ENCODE results near the gene LEP. TPM values are rescaled to one million over a fixed set of nuclear protein-coding genes. Genes with fewer than 3 reads are reported as not detected.
"Not testable (repeated sequence)": the region's sequence is repeated elsewhere in the genome, so short reads cannot be mapped to it uniquely, and the experiment has no call there.

Gene LEP
- total RNA-seq, 2 experiments from 2014 or later = not detected

DNA sequence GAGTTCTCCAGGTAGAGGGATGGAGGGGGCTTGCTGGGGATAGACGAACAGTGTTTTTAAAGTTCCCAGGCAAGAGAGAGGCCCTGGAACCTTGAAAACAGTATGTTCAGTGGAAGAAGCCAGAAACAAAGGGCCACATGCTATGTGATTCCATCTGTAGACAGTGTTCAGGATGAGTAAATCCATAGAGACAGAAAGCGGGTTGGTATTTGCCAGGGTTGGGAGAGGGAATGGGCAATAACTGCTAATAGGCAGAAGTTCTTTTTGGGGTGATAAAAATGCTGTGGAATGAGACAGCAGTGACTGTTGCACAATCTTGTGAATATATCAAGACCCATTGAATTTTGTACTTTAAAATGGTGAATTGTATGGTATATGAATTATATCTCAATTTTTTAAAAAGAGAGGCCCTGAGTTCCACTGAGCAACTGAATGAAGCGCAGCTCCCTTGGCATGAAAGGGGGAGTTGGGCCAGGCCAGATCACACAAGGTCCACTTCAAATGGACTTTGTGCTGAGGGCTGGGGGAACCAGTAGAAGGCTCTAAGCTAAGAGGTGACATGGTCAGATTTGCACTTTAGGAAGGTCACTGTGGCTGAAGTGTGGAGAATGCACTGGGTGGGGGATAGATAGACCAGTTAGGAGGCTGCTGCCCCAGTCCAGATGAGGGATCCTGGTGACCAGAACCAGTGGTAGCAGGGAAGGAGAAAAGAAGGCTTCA lies 34.0 kb downstream of the LEP start:
- H3K27ac Mint-ChIP-seq = no peak overlapping the region
- DNase-seq = no peak
- H3K4me3 Mint-ChIP-seq = no peak overlapping the region
- peaks cover 5% of the 10 kb centered on the region for H3K36me3 Mint-ChIP-seq (ENCODE audit: low read depth)
- ChIA-PET CTCF (no interaction called here), POLR2A (no interaction called here)
- no peaks in the 10 kb centered on the region for H3K4me1 Mint-ChIP-seq
- peaks cover 5% of the 10 kb centered on the region for H3K9me3 Mint-ChIP-seq
- peaks cover 20% of the 10 kb centered on the region for H3K27me3 Mint-ChIP-seq

DNA sequence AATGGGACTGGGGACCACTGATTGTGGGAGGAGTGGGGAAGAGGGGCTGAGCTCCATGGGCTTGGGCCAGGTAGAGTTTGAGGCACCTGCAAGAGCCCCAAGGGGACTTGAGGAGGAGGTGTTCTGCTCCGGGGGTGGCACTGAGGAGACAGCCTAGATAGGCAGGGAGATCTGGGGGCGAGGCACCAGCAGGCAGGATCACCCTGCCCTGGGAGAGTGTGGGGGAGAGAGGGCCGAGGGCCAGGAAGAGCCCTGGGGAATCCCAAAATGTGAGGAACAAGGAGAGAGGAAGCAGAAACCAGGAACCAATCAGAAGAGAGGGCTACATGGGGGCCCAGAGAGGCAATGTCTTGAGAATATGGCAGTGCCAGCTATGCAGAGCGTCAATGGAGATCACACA lies 34.6 kb downstream of the LEP start:
- DNase-seq = no peak
- Mint-ChIP-seq H3K27me3 (peaks cover 20% of the 10 kb centered on the region), H3K36me3 (ENCODE audit: low read depth) (peaks cover 6% of the 10 kb centered on the region), H3K4me1 (no peaks in the 10 kb centered on the region), H3K27ac (no peak overlapping the region), H3K4me3 (no peak overlapping the region), H3K9me3 (peaks cover 8% of the 10 kb centered on the region)
- POLR2A ChIA-PET = no interaction called here
- CTCF ChIA-PET = no interaction called here

DNA sequence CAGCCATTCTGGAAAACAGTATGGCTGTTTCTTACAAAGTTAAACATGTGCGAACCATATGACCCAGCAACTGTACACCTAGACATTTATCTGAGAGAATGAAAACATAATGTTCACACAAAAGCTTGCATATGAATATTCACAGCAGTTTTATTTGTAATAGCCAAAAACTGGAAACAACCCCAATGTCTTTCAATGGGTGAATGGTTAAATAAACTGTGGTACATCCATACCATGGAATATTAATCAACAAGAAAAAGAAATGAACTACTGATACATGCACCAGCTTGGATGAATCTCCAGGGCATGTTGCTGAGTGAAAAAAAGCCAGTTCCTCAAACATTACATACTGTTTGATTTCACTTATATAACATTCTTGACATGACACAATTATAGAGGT lies 37.3 kb downstream of the LEP start:
- Mint-ChIP-seq H3K4me1 (no peaks in the 10 kb centered on the region), H3K27me3 (peaks cover 6% of the 10 kb centered on the region), H3K27ac (no peak overlapping the region), H3K4me3 (no peak overlapping the region), H3K36me3 (ENCODE audit: low read depth) (peaks cover 11% of the 10 kb centered on the region), H3K9me3 (peaks cover 12% of the 10 kb centered on the region)
- no peak for DNase-seq
- ChIA-PET POLR2A (no interaction called here), CTCF (no interaction called here)

DNA sequence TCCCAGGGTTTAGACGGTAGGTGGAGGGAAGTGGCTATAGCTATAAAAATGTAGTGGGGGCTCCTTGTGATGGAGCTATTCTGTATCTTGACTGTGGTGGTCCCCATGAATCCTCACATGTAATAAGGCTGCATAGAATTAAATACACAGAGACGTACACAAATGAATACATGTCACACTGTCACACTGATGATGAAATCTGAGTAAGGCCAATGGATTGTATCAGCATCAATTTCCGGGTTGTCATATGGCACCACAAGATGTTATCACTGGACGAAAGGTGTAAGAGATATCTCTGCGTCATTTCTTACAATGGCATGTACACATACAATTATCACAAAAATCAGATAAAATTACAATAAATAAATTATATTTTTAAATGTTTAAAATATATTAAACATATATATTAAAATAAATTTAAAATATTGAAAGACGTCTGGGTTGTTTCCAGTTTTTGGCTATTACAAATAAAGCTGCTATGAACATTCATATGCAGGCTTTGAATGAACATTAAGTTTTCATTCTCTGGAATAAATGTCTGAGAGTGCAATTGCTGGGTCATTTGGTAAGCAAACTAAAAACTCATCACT lies 38.1 kb downstream of the LEP start:
- DNase-seq = no peak
- H3K27me3 Mint-ChIP-seq = peaks cover 4% of the 10 kb centered on the region
- H3K4me3 Mint-ChIP-seq = no peak overlapping the region
- peaks cover 11% of the 10 kb centered on the region for H3K36me3 Mint-ChIP-seq (ENCODE audit: low read depth)
- ChIA-PET CTCF (no interaction called here), POLR2A (no interaction called here)
- H3K4me1 Mint-ChIP-seq = no peaks in the 10 kb centered on the region
- H3K9me3 Mint-ChIP-seq = peaks cover 12% of the 10 kb centered on the region
- no peak overlapping the region for H3K27ac Mint-ChIP-seq

DNA sequence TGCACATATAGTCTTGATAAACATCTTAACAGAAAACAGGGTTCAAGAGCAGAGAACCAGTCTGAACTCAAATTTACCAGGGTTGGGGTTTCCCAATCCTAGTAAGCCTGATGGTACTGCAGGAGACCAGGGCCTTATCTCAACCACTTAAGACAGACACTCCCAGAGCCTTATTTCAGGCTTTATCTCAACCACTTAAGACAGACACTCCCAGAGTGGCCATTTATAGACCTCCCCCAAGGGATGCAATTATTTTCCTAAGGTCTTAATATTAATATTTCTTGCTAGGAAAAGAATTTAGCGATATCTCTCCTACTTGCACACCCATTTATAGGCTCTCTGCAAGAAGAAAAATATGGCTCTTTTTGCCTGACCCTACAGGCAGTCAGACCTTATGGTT lies 39.4 kb downstream of the LEP start:
- CTCF ChIA-PET, H3K4me3 Mint-ChIP-seq, POLR2A ChIA-PET, H3K27ac Mint-ChIP-seq, DNase-seq, H3K27me3 Mint-ChIP-seq, H3K4me1 Mint-ChIP-seq: not testable (repeated sequence)
- peaks cover 14% of the 10 kb centered on the region for H3K36me3 Mint-ChIP-seq (ENCODE audit: low read depth)
- H3K9me3 Mint-ChIP-seq = peaks cover 12% of the 10 kb centered on the region

DNA sequence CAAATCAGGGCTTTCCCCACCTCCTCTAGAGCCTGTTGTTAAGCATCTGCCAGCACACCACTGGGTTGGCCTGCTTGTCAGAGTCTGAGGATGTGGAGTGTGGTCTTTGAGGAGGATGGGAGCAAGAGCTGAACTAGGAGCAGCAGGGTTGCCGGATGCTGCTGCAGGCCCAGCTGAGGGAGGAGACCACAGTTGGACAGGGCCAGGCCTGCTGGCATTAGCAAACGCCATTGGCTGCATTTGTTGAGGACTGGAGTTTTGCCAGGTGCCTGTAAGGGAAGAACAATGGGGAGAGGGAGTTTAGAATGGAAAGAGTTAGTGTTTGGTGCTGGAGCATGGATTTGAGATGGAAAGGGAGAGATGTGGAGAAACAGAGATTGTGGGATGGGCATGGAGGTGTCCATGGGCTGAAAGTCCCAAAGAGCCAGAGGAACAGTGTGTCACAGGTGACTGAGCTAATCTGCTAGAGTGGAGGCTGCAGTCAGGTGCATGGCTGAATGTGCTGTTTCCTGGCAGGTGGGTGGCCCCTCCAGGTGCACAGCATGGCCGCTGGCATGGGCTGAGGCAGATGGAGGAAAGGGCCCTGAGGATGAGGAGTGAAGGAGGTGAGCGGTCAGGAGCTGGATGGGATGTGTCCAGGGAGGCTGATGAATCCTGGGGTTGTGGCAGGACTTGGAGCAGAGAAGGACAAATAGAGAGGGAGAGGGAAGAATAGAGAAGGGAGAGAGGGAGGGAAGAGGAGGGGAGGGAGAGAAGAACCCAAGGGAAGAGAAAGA lies 40.7 kb downstream of the LEP start:
- Mint-ChIP-seq H3K27me3 (no peaks in the 10 kb centered on the region), H3K27ac (no peak overlapping the region), H3K9me3 (peaks cover 12% of the 10 kb centered on the region), H3K36me3 (ENCODE audit: low read depth) (peaks cover 14% of the 10 kb centered on the region), H3K4me3 (no peak overlapping the region), H3K4me1 (no peaks in the 10 kb centered on the region)
- no peak for DNase-seq
- POLR2A ChIA-PET = no interaction called here
- CTCF ChIA-PET = no interaction called here

DNA sequence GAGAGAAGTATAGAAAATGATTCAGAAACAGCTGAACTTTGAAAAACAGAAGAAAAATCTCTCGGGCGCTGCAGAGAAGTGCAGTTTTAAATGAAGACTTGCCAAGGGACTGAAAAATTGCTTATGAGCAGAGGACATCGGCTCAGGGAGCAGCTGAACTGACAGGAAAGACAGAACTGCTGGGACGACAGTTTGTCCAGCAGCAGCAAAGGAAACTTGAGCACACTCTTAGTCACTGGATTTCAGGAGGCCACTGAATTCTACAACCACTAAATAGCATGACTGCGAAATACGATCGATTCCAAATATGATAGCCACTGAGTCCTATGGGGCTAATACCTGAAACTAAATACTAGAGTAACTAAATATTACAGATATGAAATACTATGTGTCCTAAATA lies 43.0 kb downstream of the LEP start:
- Mint-ChIP-seq H3K36me3 (ENCODE audit: low read depth) (peaks cover 14% of the 10 kb centered on the region), H3K27ac (no peak overlapping the region), H3K27me3 (no peaks in the 10 kb centered on the region), H3K4me1 (no peaks in the 10 kb centered on the region), H3K9me3 (peaks cover 12% of the 10 kb centered on the region), H3K4me3 (no peak overlapping the region)
- ChIA-PET POLR2A (no interaction called here), CTCF (no interaction called here)
- DNase-seq = no peak

DNA sequence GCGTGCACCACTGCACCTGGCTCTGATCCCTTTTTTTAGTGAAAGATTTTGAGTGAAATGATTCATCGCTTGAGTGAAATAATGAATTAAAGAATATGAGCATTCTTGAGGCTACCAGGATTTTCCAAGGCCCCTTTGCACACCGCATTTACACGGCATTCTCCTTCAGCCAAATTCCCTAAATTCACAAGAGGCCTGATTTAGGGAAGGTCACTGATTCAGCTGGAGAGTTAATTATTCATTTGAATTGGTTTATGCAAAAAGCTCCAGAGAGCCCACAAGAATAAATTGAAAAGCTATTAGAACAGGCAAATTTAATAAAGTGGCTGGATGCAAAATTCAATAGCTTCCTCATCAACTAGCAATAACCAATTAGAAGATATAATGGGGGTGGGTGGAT lies 46.5 kb downstream of the LEP start:
- no peaks in the 10 kb centered on the region for H3K9me3 Mint-ChIP-seq
- H3K36me3 Mint-ChIP-seq (ENCODE audit: low read depth) = peaks cover 3% of the 10 kb centered on the region
- no peak overlapping the region for H3K27ac Mint-ChIP-seq
- no peaks in the 10 kb centered on the region for H3K4me1 Mint-ChIP-seq
- no peak overlapping the region for H3K4me3 Mint-ChIP-seq
- ChIA-PET CTCF (no interaction called here), POLR2A (no interaction called here)
- no peaks in the 10 kb centered on the region for H3K27me3 Mint-ChIP-seq
- no peak for DNase-seq

DNA sequence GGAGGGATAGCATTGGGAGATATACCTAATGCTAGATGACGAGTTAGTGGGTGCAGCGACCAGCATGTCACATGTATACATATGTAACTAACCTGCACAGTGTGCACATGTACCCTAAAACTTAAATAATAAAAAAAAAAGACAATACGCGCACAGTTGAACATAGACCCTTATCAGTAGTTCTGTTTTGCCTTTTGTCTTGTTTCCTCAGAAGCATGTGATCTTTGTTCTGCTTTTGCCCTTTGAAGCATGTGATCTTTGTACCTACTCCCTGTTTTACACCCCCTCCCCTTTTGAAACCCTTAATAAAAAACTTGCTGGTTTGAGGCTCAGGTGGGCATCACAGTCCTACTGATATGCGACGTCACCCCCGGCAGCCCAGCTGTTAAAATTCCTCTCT lies 56.9 kb downstream of the LEP start:
- H3K4me3 Mint-ChIP-seq; H3K27ac Mint-ChIP-seq; DNase-seq; H3K9me3 Mint-ChIP-seq; H3K27me3 Mint-ChIP-seq; H3K4me1 Mint-ChIP-seq; H3K36me3 Mint-ChIP-seq (ENCODE audit: low read depth); POLR2A ChIA-PET; CTCF ChIA-PET: not testable (repeated sequence)

DNA sequence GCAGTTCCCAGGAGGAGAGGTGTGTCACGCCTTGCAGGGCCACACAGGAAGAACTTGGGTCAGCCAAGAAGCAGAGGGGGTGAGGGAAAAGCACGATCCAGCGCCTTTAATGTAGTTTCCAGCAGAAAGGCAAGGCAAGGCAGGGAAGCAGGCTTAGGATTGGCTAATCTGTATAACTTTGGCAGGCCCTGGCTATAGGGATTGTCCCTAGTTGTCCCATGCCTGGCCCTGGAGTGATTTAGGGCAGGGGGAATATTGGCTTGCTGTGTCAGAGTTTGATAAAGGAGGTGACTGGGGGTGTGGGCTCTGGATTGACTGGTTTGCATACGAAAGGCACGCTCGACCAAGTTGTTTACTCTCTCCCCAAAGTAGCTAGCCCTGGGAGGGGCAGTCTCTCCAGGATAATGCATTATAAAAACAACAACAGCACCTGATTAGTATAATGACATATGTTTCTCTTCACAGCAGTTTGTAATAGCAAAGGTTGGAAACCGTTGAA lies 58.1 kb downstream of the LEP start:
- no peaks in the 10 kb centered on the region for H3K27me3 Mint-ChIP-seq
- no peak overlapping the region for H3K4me3 Mint-ChIP-seq
- peaks cover 3% of the 10 kb centered on the region for H3K36me3 Mint-ChIP-seq (ENCODE audit: low read depth)
- DNase-seq = no peak
- POLR2A ChIA-PET = no interaction called here
- H3K27ac Mint-ChIP-seq = no peak overlapping the region
- CTCF ChIA-PET = no interaction called here
- no peaks in the 10 kb centered on the region for H3K4me1 Mint-ChIP-seq
- H3K9me3 Mint-ChIP-seq = no peaks in the 10 kb centered on the region

DNA sequence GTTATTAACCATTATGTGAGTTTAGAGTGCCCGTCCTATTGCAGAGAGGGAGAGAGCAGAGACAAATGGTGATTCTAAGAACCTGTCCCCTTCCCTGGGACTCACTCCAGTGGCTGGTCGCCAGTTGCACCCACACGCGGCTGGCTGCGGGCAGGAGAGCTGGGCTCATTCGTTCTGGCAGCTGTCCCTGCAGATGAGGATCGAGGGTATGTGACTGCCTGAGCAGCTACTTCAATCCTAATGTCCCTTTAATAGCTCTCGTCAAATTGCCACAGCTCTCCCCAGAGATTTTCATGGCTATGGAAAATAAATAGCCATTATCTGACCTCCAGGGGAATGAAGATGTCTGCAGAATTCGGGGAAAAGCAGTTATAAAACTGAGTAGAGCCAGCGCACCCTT lies 61.1 kb downstream of the LEP start:
- Mint-ChIP-seq H3K9me3 (no peaks in the 10 kb centered on the region), H3K27ac (no peak overlapping the region), H3K4me1 (no peaks in the 10 kb centered on the region), H3K36me3 (ENCODE audit: low read depth) (peaks cover 19% of the 10 kb centered on the region), H3K4me3 (no peak overlapping the region), H3K27me3 (no peaks in the 10 kb centered on the region)
- CTCF ChIA-PET = no interaction called here
- POLR2A ChIA-PET = no interaction called here
- no peak for DNase-seq

DNA sequence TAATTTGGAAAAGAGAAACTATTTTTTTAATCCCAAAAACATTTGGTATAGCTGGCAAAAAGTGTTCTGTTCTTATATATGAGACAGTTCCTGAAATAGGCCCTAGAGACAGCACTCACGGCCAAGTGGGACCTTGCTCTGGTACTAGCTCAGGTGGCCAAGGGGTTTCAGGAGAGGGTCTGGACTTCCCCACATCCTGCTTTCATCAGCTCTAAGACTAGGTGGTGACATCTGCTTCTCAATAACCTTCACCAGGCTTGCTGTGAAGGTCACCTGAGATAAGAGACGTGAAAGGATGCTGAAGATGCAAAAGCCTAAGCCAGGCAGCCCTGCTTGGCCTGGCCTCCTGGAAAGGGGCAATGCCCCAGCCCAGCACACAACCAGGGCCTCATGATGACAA lies 62.1 kb downstream of the LEP start:
- ChIA-PET CTCF (no interaction called here), POLR2A (no interaction called here)
- DNase-seq = no peak
- Mint-ChIP-seq H3K27me3 (no peaks in the 10 kb centered on the region), H3K4me1 (no peaks in the 10 kb centered on the region), H3K4me3 (no peak overlapping the region), H3K27ac (no peak overlapping the region), H3K9me3 (no peaks in the 10 kb centered on the region), H3K36me3 (ENCODE audit: low read depth) (peaks cover 21% of the 10 kb centered on the region)

DNA sequence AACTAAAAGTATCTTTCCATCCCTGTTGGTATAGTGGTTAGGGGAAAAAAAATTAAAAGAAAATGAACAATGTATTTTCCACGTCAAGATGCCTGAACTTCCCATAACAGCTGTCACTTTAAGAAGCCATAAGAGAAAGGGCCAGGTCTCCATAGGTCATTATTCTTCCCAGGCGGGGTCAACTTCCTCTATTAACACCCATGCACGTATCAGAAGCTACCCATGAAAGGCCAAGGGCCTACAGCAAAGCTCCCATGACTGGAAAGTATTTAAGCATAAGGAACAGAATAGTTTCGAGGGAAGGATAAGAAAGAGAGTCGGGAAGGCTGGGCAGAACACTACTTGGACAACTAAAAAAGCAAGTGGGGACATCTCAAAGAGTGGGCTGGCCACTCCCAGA lies 62.6 kb downstream of the LEP start:
- POLR2A ChIA-PET = no interaction called here
- Mint-ChIP-seq H3K9me3 (no peaks in the 10 kb centered on the region), H3K4me3 (no peak overlapping the region), H3K27ac (no peak overlapping the region), H3K4me1 (no peaks in the 10 kb centered on the region), H3K27me3 (no peaks in the 10 kb centered on the region), H3K36me3 (ENCODE audit: low read depth) (peaks cover 25% of the 10 kb centered on the region)
- no peak for DNase-seq
- CTCF ChIA-PET = no interaction called here

DNA sequence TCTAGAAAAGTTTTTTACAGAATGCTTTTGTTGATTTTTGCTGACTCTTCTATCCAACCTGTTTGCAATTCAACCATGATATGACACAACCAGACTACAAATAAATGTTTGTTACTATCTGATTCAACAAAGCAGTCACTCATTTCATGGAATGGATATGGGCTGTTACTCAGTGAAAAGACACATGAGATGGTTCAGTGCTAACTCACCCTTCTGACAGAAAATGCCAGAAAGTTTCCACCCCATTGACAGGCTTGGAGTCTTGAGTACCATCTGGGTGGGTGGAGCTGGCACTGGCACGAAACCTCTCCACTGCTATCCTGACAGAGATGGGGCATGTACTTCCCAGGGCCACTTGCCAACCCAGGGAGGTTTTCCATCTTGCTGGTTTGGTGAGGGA lies 63.1 kb downstream of the LEP start:
- peaks cover 29% of the 10 kb centered on the region for H3K36me3 Mint-ChIP-seq (ENCODE audit: low read depth)
- H3K27me3 Mint-ChIP-seq = no peaks in the 10 kb centered on the region
- no peak overlapping the region for H3K27ac Mint-ChIP-seq
- H3K4me1 Mint-ChIP-seq = no peaks in the 10 kb centered on the region
- no peak for DNase-seq
- POLR2A ChIA-PET = no interaction called here
- H3K9me3 Mint-ChIP-seq = no peaks in the 10 kb centered on the region
- no peak overlapping the region for H3K4me3 Mint-ChIP-seq
- CTCF ChIA-PET = no interaction called here

Measured in activated CD4-positive, alpha-beta memory T cell treated with anti-CD3 and anti-CD28 coated beads, Interleukin-2, amount 10 ng/mL, durations not matched to agents 7 days and 5 days (primary cell).